CD14-positive monocyte (primary cell): Measurements from ENCODE around the gene PKD1L1. TPM values are rescaled to one million over a fixed set of nuclear protein-coding genes. Genes with fewer than 3 reads are reported as not detected.

Experiments used
- DNase-seq, 3 donors: peaks; one replicate each; pipeline ENCODE4 v3.0.0-alpha.2; 2011 to 2022
- H2AFZ ChIP-seq: 2 replicates; pipeline ENCODE4 v1.6.0; 2012; ENCODE audit warnings: mild to moderate bottlenecking, low read depth, low read length, inconsistent platforms; ENCODE audit not compliant: insufficient read depth, poor library complexity, severe bottlenecking
- H3K27ac ChIP-seq, 2 donors: 1 replicate in 1 of 2; 2 replicates in 1 of 2; pipeline ENCODE4 v1.5.1; 2012 to 2013; ENCODE audit warnings: low read length in 2 of 2, control low read depth in 1 of 2, inconsistent platforms in 1 of 2, low read depth in 1 of 2, mild to moderate bottlenecking in 1 of 2
- H3K27me3 ChIP-seq, 2 donors: one replicate each; pipeline versions ENCODE4 v1.6.0 to v1.6.1; 2011 to 2013; ENCODE audit warnings: low read length in 2 of 2; ENCODE audit not compliant: control insufficient read depth in 2 of 2, insufficient read depth in 2 of 2
- H3K36me3 ChIP-seq, 2 donors: replicated peaks in 1 of 2; 1 replicate in 1 of 2; 2 replicates in 1 of 2; pipeline versions ENCODE4 v1.5.1 to v1.6.1; 2012 to 2013; ENCODE audit warnings: low read length in 2 of 2, control low read depth in 1 of 2, inconsistent platforms in 1 of 2, mild to moderate bottlenecking in 1 of 2; ENCODE audit not compliant: insufficient read depth in 2 of 2, control insufficient read depth in 1 of 2
- H3K4me1 ChIP-seq, 2 donors: 1 replicate in 1 of 2; 2 replicates in 1 of 2; pipeline versions ENCODE4 v1.5.1 to v1.6.1; 2012 to 2013; ENCODE audit warnings: low read length in 2 of 2, control low read depth in 1 of 2, inconsistent platforms in 1 of 2, mild to moderate bottlenecking in 1 of 2, moderate library complexity in 1 of 2; ENCODE audit not compliant: insufficient read depth in 2 of 2, control insufficient read depth in 1 of 2
- H3K4me2 ChIP-seq: replicated peaks from 2 replicates; pipeline ENCODE3; 2012; ENCODE audit warnings: low read length, moderate library complexity, mild to moderate bottlenecking; ENCODE audit not compliant: poor library complexity, severe bottlenecking; ENCODE audit errors: extremely low read depth
- H3K4me3 ChIP-seq, 3 experiments: fragments of 200-600 bp in 1 of 3; sonication (generic) in 1 of 3; replicated peaks in 1 of 3; 1 replicate in 2 of 3; 2 replicates in 1 of 3; pipeline ENCODE4 v1.5.1; 2011 to 2013; ENCODE audit warnings: low read length in 3 of 3, mild to moderate bottlenecking in 3 of 3, control low read depth in 2 of 3, low read depth in 2 of 3, inconsistent platforms in 1 of 3, moderate library complexity in 1 of 3
- H3K79me2 ChIP-seq: 2 replicates; pipeline ENCODE4 v1.6.0; 2012; ENCODE audit warnings: mild to moderate bottlenecking, control low read depth, inconsistent platforms, low read length, moderate library complexity; ENCODE audit not compliant: insufficient read depth
- H3K9ac ChIP-seq: 2 replicates; pipeline ENCODE4 v1.6.0; 2017; ENCODE audit warnings: low read length, mild to moderate bottlenecking; ENCODE audit not compliant: insufficient read depth, poor library complexity, severe bottlenecking
- H3K9me3 ChIP-seq, 2 donors: replicated peaks in 1 of 2; 1 replicate in 1 of 2; 2 replicates in 1 of 2; pipeline versions ENCODE4 v1.5.1 to v1.6.1; 2012 to 2013; ENCODE audit warnings: low read length in 2 of 2, control low read depth in 1 of 2; ENCODE audit not compliant: control insufficient read depth in 1 of 2, insufficient read depth in 1 of 2
- H4K20me1 ChIP-seq: 2 replicates; pipeline ENCODE4 v1.6.0; 2012; ENCODE audit warnings: mild to moderate bottlenecking, low read length, control low read depth, moderate library complexity; ENCODE audit not compliant: insufficient read depth
- H3K27ac Mint-ChIP-seq, 7 donors: one replicate each; pipeline ENCODE4 v1.8.0; 2020; ENCODE audit warnings: mild to moderate bottlenecking in 7 of 7, mixed read lengths in 7 of 7, moderate library complexity in 6 of 7, inconsistent platforms in 2 of 7
- H3K27me3 Mint-ChIP-seq, 3 donors: one replicate each; pipeline ENCODE4 v1.8.0; 2021 to 2022; ENCODE audit warnings: low read depth in 3 of 3, mild to moderate bottlenecking in 3 of 3, mixed read lengths in 3 of 3, moderate library complexity in 3 of 3, inconsistent platforms in 1 of 3
- H3K36me3 Mint-ChIP-seq, 2 donors: one replicate each; pipeline ENCODE4 v1.8.0; 2020; ENCODE audit warnings: mixed read lengths in 2 of 2, inconsistent platforms in 1 of 2, mild to moderate bottlenecking in 1 of 2
- H3K4me1 Mint-ChIP-seq: one replicate; pipeline ENCODE4 v1.8.0; 2020; ENCODE audit warnings: mild to moderate bottlenecking, mixed read lengths
- H3K4me3 Mint-ChIP-seq, 2 donors: one replicate each; pipeline ENCODE4 v1.8.0; 2020; ENCODE audit warnings: mild to moderate bottlenecking in 2 of 2, mixed read lengths in 2 of 2, moderate library complexity in 1 of 2
- H3K9me3 Mint-ChIP-seq, 7 donors: one replicate each; pipeline ENCODE4 v1.8.0; 2020 to 2022; ENCODE audit warnings: mixed read lengths in 7 of 7, mild to moderate bottlenecking in 6 of 7, moderate library complexity in 6 of 7, inconsistent platforms in 2 of 7
- WGBS: methylation state at CpG from one replicate; pipeline ENCODE4 v1.1.5; 2013; ENCODE audit warnings: missing lambda C conversion rate; ENCODE audit not compliant: insufficient coverage; 5-methylcytosine and 5-hydroxymethylcytosine counted together
- intact Hi-C, 2 donors: fragments of 100-400 bp; cut with micrococcal nuclease; formaldehyde crosslinking; loops; one replicate each; pipeline versions ENCODE4 v1.15.0 to v1.15.1; 2023
- polyA plus RNA-seq, 3 donors: library from polyadenylated mRNA; depleted of rRNA in 1 of 3; unstranded in 2 of 3; stranded (reverse) in 1 of 3; fragments of 300-500 nt in 2 of 3; fragments of >200 nt in 1 of 3; fragmentation: Illumina TruSeq in 2 of 3; gene quantifications; 1 replicate in 2 of 3; 2 replicates in 1 of 3; pipeline ENCODE4 v1.2.3, GENCODE V29; 2012 to 2021
- TF ChIP-seq, protein P1 (sequence below): fragments of 200-600 bp; IDR thresholded peaks from one replicate; pipeline ENCODE4 v1.8.0; 2022; ENCODE audit warnings: antibody characterized with exemption, mild to moderate bottlenecking

PKD1L1 gene
- polyA plus RNA-seq, 3 donors = 0.19 TPM; not detected in 2

DNA sequence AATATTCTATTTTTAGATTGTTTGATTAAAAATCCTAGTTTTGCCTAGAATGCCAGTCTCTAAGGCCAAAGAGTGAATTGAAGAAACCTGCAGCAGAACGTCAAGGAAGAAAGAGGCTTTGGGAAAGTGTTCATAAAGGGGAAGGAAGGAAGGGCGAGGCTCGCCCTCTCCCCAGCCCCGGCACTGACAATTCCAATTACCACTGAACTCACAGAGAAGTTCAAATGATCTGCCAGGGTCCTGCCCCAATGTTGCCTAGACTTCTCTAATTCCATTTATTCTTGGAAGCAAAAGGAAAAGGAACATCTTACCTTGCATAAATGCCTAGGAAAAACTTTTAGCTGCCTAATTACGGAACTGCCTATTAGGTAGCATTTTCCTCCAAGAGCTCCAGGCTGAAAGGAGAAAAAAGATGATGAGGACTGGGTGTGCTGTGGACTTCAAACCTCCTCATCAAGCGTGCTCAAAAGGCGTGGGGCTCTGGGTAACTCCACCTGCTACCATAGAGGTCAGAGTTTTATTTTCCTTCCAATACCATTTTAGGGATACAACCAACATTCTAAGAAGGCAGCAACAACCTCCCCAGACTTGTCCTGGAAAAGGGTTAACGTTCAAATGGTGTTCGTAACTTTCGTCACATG lies 134.5 kb downstream of the PKD1L1 start:
- Mint-ChIP-seq H3K4me3 (peak overlapping the region in 1 of 2 donors; percentile 71), H3K9me3 (no peaks in the 10 kb centered on the region), H3K36me3 (no peaks in the 10 kb centered on the region), H3K27me3 (peaks cover 0 to 3% (median 2%) of the 10 kb centered on the region in 3 donors), H3K4me1 (peaks cover 49% of the 10 kb centered on the region), H3K27ac (peak overlapping the region in 4 of 7 donors; percentile 24 to 78 (median 61))
- H3K4me2 ChIP-seq = peak overlapping the region; percentile 32
- peaks cover 37 to 39% of the 10 kb centered on the region in 2 donors for H3K4me1 ChIP-seq
- no peak overlapping the region for H2AFZ ChIP-seq
- no CpG with 5 or more reads among the region's 10 CpGs for WGBS
- H3K27me3 ChIP-seq = no peaks in the 10 kb centered on the region
- no peaks in the 10 kb centered on the region for H4K20me1 ChIP-seq
- no peaks in the 10 kb centered on the region for H3K79me2 ChIP-seq
- DNase-seq = peak in 2 of 3 donors; percentile 12 to 20
- H3K4me3 ChIP-seq = peak overlapping the region in 1 of 3 experiments; percentile 26
- H3K9ac ChIP-seq = no peak overlapping the region
- H3K36me3 ChIP-seq = no peaks in the 10 kb centered on the region
- H3K27ac ChIP-seq = no peak overlapping the region
- intact Hi-C loops = loop anchor here in 1 of 2 donors (10.0 kb wide), 1 partner anchor 379 kb away; no protein-coding TSS in a partner anchor
- H3K9me3 ChIP-seq = no peaks in the 10 kb centered on the region
- TF ChIP-seq, protein P1, sequence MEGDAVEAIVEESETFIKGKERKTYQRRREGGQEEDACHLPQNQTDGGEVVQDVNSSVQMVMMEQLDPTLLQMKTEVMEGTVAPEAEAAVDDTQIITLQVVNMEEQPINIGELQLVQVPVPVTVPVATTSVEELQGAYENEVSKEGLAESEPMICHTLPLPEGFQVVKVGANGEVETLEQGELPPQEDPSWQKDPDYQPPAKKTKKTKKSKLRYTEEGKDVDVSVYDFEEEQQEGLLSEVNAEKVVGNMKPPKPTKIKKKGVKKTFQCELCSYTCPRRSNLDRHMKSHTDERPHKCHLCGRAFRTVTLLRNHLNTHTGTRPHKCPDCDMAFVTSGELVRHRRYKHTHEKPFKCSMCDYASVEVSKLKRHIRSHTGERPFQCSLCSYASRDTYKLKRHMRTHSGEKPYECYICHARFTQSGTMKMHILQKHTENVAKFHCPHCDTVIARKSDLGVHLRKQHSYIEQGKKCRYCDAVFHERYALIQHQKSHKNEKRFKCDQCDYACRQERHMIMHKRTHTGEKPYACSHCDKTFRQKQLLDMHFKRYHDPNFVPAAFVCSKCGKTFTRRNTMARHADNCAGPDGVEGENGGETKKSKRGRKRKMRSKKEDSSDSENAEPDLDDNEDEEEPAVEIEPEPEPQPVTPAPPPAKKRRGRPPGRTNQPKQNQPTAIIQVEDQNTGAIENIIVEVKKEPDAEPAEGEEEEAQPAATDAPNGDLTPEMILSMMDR = no peak

DNA sequence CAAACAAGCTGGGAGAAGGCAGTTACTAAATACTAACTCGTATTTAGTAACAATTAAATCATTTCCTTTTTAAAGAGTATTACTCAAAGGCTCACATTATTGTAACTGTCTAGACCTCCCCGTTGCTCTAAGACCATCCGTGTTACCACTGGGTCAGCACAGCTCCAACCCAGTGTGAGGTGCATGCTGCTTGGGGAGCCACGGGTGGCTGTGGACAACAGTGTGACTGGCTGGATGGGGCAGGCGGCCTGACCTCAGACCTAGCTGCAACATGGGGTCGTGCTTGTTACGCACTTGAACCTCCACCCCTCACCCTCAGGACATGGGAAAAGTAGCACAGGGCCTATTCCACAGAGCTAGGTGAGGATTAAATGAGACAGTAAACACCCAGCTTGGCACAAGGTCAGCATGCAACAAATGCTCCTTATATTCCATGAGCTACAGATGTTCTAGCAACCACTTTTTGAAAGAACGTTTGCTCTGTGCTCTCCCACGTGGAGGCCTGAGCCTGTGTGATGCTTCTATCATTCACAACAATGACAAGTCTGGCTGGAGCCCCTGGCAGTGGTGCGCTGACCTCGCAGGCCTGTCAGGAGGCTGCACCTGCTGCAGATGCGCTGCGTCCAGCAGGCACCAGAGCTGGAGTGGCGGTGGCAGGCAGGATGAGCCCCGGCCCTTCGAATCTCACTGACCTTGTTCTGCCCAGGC lies 135.7 kb downstream of the PKD1L1 start:
- no peaks in the 10 kb centered on the region for H3K36me3 Mint-ChIP-seq
- H3K27me3 ChIP-seq = no peaks in the 10 kb centered on the region
- peak overlapping the region; percentile 13 for H3K4me2 ChIP-seq
- no peaks in the 10 kb centered on the region for H3K36me3 ChIP-seq
- H3K27ac ChIP-seq = peak overlapping the region in 1 of 2 donors; percentile 37
- H3K9ac ChIP-seq = no peak overlapping the region
- H4K20me1 ChIP-seq = no peaks in the 10 kb centered on the region
- TF ChIP-seq, protein P1 = no peak
- H3K9me3 Mint-ChIP-seq = no peaks in the 10 kb centered on the region
- peaks cover 0 to 3% (median 2%) of the 10 kb centered on the region in 3 donors for H3K27me3 Mint-ChIP-seq
- H3K4me1 ChIP-seq = peaks cover 47 to 49% of the 10 kb centered on the region in 2 donors
- DNase-seq = no peak
- intact Hi-C loops = loop anchor here in 1 of 2 donors (10.0 kb wide), 1 partner anchor 378 kb away; no protein-coding TSS in a partner anchor
- peak overlapping the region in 4 of 7 donors; percentile 21 to 82 (median 48) for H3K27ac Mint-ChIP-seq
- peak overlapping the region in 1 of 3 experiments; percentile 26 for H3K4me3 ChIP-seq
- H3K4me1 Mint-ChIP-seq = peaks cover 54% of the 10 kb centered on the region
- no peaks in the 10 kb centered on the region for H3K79me2 ChIP-seq
- H3K9me3 ChIP-seq = no peaks in the 10 kb centered on the region
- 72% methylated on average over 9 of the region's 16 CpGs for WGBS
- peak overlapping the region; percentile 1 for H2AFZ ChIP-seq
- H3K4me3 Mint-ChIP-seq = peak overlapping the region; percentile 16 to 62
